CD4-positive, alpha-beta T cell treated with Interleukin-21 for 1 hour (primary cell): ENCODE results near the gene UBR4.

Experiments used
- DNase-seq: peaks from one replicate; pipeline ENCODE4 v3.0.0-alpha.2; 2020

The UBR4 gene

DNA sequence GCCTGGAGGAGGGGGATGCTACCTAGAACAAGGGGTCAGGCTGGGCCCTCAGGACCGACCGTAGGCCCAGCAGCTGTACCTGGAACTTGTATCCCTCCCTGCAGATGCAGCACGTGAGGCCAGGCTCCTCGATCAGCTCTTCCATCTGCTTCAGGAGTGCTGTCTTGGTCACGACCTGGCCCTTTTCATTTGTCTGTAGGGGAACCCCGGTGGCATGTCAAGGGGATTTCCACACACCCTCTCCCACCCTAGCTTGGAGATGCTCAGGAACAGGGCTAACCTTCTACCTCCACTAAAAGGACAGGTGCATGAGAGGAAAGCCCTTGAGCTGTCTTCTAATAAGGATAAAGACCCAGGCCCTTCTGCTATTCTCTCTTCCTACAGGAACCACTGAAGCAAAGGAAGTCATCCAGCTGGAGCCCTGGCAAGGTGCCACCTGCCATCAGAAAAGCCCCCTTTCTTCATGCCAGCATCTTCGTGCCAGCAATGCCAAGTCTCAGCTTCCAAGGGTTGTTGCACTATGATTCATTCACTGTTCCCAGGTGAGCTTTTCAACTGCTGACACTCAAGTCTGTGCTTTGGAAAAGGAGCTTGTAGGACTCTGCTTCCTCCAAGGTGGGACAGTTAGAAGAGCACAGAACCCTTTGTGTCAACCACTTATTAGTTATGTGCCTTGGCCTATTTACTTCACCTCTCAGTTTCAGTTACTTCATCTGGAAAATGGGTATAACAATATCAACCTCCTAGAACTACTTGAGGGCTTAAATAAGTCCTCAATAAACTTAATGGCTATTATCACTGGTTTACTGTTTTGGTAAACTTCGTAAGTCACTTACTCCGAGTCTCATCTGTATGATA lies 122.1 kb downstream of the UBR4 start:
- no peak for DNase-seq

DNA sequence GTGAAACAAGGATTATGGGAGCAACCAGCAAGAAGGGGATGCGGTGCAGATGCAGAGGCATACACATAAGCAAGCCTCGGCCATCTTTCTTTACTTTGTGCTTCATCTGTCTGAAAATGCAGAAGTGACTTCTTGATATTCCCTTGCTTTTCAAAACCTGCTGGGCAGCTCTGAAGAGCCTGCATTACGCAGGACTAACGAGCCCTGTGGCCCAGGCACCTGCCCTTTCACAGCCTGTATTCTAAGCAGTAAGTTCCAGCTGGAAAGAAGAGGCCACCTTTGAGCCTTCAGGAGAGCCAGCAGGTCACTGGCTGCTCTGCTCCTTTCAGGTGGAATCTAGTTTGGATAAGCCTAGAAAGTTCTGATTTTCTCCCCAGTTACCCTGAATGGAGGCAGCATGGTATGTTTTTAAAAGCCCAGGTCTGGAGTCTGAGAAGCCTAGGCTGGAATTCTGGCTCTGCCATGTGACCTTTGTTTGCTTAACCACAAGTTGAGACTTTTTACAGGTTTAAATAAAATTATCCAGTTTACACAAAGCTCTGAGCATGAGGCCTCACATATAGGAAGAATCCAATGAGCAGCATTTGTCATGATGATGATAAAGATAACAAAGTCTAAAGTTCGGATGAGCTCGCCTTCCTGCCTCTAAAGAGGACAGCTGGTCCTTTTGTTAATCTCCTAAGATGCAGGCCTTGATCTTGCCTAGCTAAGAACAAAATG lies 122.9 kb downstream of the UBR4 start:
- no peak for DNase-seq

DNA sequence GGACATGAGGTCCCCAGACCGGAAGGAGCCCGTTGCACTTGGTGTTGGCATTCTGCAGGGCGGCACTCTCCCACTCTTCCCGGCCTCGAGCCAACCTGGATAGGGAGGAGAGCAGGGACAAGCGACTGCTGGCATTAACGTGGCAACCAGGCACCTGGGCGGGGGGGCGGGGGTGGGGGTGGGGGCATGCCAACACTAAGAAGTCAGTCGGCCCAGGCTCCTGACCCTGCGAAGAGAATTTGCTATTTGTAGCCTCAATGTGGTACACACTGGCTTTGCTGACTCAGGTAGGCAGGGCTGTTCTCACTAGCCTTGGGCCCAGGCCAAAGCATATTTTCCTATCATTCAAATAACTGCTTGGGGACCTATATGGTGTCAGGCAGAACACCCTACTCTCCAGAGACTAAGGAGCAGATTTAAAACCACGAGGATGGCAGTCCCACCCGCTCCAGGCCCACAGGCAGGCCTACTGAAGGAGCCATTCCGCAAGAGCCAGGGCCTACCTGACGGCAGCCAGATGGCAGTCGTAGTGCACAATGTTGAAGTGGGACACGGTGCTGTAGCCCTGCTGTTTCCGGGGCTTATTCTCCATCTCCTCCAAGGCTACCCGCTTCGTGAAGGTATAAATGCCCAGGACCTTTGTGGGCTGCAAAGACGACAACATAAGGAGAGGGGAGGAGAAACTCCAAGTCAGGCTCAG lies 123.7 kb downstream of the UBR4 start:
- no peak for DNase-seq

DNA sequence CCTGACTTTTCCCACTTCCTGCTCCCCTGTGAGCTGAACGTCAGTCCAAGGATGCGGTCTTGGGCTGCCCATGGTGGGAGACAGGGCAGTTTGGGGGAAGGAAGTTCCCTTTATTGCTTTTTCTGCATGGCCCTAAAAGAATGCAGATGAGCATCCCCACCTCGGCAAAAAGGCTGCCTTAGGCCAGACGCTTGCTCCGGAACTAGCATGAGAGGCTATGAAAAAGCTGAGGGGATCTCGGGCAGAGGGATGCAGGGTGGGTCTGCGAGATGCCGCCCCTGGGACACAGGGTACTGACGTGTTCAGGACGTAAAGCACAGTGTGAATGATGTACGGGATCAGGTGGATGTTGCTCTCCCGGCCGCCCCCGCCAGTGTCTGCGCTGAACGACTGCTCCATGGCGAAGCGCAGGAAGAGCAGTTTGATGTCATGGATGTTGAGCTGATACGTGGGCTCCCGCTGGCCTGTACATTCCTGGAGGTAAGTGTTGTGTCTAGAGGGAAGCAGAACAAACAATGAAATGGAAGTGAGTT lies 125.8 kb downstream of the UBR4 start:
- no peak for DNase-seq

DNA sequence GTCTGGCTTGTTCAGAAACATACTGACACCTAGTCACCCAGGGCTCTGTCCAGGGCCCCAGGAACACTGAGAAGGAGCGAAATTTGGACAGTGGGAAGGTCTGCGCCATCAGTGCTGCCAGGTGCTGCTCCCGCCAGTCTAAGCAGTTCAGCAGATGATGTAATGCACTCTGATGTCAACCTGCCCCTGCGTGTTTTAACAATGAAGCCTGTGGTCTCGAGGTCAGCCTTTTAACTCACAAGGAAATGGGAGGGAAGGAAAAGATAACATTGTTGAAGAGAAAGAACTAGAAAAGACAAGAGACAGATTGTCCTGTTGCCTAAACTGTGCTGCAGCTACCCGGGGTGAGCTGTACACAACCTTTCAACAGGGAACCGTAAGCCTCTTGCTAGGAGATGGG lies 127.0 kb downstream of the UBR4 start:
- no peak for DNase-seq

DNA sequence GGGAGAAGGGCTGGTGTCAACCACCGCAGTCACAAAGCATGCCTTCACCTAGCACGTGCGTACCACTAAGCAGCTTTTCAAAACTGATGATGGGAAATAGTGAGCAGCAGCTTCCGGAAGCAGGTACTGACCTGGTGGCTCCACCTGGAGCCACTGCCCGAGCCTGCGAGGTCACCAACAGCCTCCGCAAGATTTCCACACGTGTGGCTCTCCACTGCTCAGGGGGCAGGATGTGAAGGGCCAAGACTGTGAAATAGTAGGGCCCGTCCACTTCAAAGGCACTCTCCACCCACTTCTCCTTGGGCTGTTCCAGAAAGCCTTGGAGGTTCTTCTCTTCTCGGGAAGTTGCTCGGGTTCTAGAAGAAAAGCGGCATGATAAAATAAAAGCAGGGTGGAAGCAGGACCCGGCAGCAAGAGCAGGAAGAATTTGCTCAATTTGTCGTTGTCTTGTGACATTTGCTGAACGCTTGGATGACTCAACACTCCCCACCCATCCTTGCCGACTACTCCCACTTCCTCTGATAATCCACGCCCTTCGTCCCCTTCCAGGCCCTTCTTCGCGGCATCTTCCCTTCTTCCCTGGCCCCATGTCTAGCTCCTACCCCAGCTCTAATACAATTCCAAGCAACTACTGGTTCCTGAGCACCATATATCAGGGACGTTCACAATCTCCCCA lies 128.7 kb downstream of the UBR4 start:
- DNase-seq: no peak

DNA sequence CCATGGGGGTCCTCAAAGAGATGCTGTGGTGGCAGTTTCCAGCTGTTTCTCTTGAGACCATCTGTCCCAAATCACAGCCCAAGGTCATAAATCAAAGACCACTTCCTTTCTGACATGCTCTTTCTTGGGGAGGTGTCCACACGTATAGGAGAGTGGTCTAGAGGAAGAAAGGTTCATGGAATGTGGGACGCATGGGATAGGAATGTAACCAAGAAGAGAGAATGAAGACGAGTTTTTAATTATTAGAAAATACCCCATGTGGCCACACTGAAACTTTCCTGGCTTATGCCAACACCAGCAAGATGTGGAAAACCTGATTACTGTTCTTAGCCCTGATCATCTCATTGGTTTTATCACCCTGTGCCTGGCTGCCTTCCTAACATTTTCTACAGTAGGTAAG lies 129.3 kb downstream of the UBR4 start:
- DNase-seq: no peak

DNA sequence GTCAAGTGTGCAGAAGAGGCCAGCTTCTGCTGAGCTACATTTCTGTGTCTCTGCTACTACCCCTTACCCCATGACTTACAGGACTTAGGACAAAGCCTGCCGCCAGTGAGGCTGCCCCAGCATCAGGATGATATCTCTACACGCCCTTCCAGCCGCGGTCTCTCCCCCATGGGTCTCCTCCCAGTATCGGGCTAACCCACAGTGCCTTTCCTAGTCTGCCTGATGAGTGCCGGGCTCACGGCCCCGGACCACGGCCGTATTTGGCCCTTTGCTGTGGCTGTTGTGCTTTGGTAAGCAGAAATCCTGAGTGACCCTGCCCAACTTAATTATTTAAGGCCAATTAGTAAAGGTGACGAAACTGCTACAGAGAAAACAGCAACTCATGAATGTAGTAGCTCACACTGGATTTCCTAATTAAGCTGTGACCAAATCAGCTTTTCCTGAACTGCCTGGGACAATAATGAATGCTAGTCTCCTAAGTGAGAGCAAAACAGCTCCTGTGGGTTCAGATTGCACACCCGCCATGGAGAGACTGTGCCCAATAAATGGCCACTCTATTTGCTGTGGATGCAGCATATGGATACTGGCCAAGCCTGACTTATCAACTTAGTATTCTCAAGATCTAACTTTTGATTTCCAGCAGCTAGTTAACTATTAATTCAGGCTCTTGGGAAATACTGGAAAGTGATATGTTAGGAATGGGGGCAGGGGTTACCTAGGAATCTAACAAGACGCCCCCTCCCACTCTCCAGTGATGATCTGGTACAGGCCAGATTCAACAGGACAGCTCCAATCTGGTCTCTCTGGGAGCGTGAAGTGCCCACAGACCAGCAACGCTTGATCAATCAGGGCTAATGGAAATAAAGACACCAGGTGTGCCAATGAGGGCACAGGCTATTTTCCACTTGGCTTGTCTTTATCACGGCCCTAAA lies 130.3 kb downstream of the UBR4 start:
- no peak for DNase-seq

DNA sequence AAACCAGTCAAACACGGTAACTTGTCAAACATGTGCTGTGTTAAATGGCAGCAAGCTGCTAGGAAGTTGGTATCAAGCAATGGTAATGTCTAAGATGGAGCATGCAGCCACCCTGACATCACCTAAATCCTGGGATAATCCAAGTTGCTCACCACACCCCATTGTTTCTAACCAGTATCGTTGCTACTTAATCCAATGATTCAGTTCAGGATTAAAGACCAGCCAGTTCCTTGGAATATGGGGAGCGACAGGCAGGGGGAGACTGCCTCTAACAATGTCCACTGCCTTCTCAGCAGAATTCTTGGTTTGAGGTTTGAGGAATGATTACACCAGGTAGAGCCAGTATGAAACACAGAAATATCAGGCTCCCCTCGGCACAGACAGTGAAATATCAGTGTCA lies 131.5 kb downstream of the UBR4 start:
- no peak for DNase-seq

DNA sequence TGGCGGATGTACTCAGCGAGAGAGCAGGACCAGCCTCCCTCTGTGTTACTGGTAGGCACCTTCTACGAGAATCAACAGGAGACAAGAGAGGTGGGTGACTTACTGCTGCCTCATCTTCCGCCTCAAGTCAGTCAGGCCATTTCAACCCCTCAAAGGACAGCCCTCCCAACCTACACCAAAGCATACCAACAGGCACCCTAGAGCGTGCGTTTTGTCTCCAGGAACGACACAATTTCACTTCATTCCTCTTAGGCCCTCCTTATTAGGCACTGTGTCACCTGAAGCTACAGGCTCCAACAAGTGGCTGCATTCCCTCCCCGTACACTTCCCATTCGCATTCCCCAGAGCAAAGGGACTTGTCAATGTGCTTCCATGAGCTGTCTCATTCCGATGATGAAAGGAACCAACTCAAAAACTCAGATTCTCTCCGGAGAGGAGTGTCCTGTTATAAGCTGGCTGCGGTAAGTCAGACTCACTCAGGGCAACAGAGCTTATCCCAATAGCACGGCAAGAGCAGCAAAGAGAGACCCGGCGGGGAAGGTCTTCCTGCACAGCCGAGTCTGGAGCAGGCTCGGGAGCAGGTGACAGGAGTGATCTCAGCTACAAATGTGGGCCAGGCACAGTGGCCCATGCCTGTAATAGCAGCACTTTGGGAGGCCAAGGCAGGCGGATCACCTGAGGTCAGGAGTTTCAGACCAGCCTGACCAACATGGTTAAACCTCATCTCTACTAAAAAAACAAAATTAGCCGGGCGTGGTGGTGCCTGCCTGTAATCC lies 133.0 kb downstream of the UBR4 start:
- no peak for DNase-seq

DNA sequence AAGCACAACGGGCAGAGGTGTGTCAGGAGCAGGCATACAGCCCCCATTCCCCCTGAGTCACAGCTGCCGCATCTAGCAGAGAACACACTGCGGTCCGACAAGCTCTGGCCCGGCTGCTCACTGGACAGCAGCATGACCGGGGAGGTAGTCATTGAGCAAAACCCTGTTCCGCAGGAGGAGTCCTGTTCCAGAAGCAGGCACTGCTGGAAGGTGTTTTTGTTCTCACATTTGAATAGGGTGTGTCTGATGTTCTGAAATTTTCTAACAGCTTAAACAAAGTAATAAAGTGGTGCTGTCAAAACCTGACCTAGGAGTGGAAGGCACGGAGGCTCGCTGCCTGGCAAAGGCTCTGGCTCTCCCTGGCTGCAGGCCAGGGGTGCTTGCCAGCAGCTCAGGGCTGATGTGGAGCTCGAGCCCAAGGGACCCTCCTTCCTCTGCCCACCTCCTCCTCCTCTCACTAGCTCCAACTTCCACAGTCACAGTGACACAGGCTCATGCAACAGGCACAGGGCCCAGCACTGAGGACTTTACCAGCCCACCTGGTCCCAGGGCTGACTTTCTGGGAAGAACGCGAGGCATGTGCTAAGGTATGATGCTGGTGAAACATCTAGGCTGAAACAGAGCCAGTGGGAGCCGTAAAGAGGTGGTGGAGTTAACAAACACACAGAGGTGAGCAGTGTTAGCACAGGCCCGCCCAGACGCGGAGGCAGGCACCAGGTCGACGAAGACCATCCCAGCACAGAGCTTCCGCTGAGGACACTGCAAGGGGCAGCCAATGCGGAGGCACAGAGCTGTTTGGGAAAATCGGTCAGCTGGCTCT lies 135.0 kb downstream of the UBR4 start:
- peak; percentile 2 for DNase-seq

DNA sequence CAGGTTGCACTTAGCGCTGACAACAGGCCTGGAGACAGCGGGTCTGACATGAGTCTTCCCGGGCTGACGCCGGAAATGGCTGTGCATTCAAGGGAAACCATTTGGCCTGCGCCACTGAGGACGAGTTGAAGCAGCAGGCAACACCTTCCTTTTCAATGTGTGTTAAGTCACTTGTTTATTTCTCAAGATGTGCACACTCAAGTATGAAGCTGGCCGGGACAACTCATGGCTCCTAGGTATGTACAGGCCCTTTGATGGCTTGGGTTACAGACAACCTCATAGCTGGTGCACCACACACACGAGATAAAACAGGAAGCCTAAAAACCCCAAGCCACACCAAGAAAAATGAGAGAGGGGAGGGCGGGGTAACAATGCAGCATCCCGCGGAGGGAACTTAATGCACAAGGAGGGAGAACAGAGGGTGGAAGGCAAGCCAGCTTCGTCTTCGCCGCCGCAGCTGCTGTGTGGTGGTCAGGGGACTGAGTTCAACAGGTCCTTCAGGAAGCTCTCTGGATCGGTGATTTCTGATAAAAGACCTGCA lies 135.6 kb downstream of the UBR4 start:
- DNase-seq: peak; percentile 75

DNA sequence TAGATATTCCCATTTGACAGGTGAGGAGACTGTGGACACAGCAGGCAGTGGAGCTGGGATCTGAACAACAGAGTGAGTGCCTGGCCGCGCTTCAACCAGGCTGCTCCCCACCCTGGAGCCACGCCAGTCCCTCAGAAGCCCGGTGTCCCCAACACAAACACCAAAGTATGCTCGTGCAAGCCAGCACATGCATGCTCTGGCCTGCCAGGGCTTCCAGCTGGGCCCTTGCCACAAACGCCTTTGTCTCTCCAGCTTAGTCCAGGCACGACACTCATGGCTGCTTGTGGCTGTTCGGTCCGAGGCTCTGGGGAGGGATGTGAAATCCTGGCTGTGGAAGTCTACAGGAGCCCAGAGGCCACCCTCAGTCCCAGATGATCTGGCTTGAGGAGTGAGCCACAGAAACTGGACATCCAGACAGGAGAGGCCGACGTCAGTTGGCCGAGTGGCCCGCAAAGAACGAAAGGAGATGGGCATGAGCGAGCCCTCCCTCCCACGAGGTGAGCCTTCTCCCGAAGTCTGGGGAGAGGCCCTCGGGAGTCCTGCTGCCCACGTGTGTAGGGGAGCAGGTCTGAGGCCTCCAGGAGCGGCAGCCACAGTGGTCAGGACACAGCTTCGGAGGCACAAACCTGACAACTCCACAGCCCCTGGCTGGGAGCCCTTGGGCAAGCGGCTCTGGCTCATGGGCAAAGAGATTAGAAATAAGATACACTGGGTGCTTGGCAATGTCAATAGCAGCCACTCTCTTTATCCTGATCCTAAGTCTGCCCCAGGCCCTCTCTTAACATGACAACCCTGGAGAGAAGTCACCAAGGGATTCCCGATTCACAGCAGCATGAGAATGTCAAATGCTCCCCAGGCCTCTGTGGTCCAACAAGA lies 136.5 kb downstream of the UBR4 start:
- DNase-seq: no peak

DNA sequence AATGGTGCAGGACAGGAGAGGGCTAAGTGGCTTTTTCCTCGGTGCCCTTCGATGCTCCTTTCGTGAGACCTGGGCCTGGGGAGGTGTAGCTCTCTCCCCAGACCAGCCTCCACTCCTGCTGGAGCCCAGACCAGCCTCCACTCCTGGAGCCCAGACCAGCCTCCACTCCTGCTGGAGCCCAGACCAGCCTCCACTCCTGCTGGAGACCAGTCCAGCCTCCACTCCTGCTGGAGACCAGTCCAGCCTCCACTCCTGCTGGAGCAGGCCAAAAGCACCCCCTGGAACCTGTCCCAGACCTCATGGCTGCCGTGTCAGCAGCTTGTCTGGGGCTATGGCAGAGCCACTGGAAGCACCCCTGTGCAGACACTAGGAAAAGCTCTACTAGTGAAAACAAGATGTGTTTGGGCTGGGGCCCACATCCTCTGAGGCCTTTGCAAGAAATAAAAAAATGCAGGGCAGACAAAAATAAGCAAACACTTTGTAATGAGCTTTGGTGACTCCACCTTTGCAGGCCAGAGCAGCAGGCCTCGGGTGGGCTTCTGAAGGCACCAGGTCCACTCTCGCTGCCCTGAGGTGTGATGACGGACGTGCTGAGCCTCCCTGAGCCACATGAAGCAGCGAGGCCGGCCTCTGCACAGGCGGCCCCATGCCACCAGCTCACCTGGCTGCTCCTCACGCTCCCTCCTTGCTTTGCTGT lies 137.6 kb downstream of the UBR4 start:
- no peak for DNase-seq

DNA sequence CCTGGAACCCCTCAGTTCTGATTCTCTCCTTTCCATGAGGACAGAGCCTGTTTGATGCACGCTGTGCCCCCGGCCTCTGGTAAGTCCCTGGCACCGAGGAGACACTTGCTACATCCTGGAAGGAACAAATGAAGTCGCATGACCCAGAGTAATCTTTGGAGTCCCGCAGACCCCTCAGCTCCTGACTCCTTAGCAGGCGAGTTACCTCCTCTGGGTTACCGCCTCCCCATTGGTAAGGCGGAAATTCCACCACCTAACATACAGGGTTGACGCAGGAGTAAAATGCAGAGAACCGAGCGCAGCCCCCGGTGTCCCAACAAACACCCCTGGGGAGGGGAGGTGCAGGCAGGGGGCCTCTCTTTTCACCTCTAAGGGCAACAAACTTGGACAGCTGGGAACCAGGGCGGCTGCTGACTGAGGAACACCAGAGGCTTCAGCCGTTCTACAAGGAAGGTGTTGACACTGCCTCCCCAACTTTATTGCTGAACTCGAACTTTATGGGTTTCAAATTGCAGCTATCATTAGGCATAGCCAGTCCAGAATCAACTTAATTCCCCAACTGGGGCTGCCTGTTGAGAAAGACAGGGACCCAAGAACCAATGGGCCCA lies 138.3 kb downstream of the UBR4 start:
- no peak for DNase-seq

DNA sequence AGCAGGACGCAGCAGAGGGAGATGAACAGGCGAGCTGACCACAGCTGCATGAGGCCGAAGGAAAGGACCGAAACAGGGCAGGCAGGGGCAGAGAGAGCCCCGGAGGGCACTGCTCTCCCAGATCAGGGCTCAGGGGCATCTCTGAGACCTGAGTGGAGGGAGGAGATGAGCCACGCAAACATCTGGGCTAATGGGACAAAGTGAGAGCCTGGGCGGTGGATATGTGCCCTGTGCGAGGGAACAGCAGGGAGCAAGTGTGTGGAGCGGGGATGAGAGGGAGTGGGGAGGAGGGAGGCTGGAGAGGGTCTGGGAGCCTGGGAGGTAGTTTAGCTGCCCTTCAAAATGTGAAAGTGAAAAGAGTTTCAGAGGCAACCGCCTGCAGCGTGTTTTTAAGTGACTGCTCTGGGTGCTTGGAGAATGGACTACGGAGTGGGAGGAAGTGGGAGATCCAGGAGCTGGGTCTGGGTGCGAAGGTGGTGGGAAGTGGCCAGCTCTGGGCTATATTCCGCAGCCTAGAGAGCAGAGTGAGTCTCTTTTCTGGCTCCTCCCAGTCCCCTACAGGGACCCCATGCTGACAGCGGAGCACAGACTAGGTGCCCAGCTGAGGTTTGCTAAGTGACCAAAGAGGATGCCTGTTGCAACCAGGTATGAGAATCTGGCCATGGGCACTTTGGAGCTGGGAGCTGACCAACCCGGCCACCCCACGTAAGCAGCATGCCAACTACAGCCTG lies 139.0 kb downstream of the UBR4 start:
- DNase-seq: no peak

DNA sequence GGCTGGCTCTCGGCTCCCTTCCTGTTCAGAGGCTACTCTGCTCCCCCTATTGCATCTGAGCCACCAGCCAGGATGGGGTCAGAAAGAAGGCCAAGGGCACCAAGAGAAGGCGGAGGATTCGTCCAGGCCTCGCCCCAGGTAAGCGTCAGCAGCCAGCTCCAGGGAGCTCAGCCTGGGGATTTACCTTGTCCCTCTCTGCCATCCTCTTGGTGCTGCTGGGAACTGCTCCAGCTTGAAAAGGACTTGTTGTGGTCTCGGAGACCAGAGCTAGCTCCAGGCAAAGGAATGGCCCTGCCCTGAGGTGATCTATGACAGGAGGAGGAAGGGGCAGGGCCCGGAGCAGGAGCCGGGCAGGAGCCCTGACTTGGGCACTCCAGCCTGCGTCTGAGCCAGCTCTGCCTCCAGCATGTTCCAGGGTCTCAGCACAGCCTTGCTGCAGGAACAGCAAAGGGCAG lies 139.8 kb downstream of the UBR4 start:
- no peak for DNase-seq
